ENCODE data around the gene ARMC7. TPM values are rescaled to one million over a fixed set of nuclear protein-coding genes. Genes with fewer than 3 reads are reported as not detected.
A peak's percentile ranks its signal among the peaks of the same experiment; 100 is the strongest.
"Not testable (repeated sequence)": the region's sequence is repeated elsewhere in the genome, so short reads cannot be mapped to it uniquely, and the experiment has no call there.

Gene ARMC7
- total and polyA plus RNA-seq, 9 donors: 2.4 to 7.9 (median 7.3) TPM

GRCh38 chr17:75135452-75135851 is 25.7 kb downstream of the ARMC7 start:
- 90% methylated on average over 2 of the region's 5 CpGs for WGBS (ENCODE audit: insufficient coverage)
- DNase-seq: no peak
- Histone ChIP-seq H3K27ac (ENCODE audit: low read length) (no peak overlapping the region), H3K4me3 (ENCODE audit: low read length) (no peak overlapping the region), H3K36me3 (ENCODE audit: control insufficient read depth, insufficient read depth, low read length) (peaks cover 16% of the 10 kb centered on the region), H3K27me3 (ENCODE audit: control insufficient read depth, insufficient read depth, low read length) (no peaks in the 10 kb centered on the region), H3K9me3 (replicated peaks; ENCODE audit: control insufficient read depth, low read depth, low read length) (no peaks in the 10 kb centered on the region), H3K4me1 (ENCODE audit: control insufficient read depth, insufficient read depth, low read length) (peaks cover 11% of the 10 kb centered on the region)

- Histone ChIP-seq H3K9me3 (replicated peaks; ENCODE audit: control insufficient read depth, low read depth, low read length) (no peaks in the 10 kb centered on the region), H3K27ac (ENCODE audit: low read length) (no peak overlapping the region), H3K4me1 (ENCODE audit: control insufficient read depth, insufficient read depth, low read length) (peaks cover 6% of the 10 kb centered on the region), H3K36me3 (ENCODE audit: control insufficient read depth, insufficient read depth, low read length) (peaks cover 20% of the 10 kb centered on the region), H3K4me3 (ENCODE audit: low read length) (no peak overlapping the region), H3K27me3 (ENCODE audit: control insufficient read depth, insufficient read depth, low read length) (no peaks in the 10 kb centered on the region)
- DNase-seq: no peak
- 84% methylated on average over 4 of the region's 8 CpGs for WGBS (ENCODE audit: insufficient coverage)
Observed at GRCh38 chr17:75135946-75136345, 26.2 kb downstream of the ARMC7 start.

- WGBS (ENCODE audit: insufficient coverage): 94% methylated on average over 6 of the region's 9 CpGs
- H3K4me1 ChIP-seq (ENCODE audit: control insufficient read depth, insufficient read depth, low read length); H3K4me3 ChIP-seq (ENCODE audit: low read length); H3K27me3 ChIP-seq (ENCODE audit: control insufficient read depth, insufficient read depth, low read length); H3K9me3 ChIP-seq (replicated peaks; ENCODE audit: control insufficient read depth, low read depth, low read length); DNase-seq; H3K27ac ChIP-seq (ENCODE audit: low read length): not testable (repeated sequence)
- H3K36me3 ChIP-seq (ENCODE audit: control insufficient read depth, insufficient read depth, low read length): peaks cover 30% of the 10 kb centered on the region
Observed at GRCh38 chr17:75137762-75138161, 28.0 kb downstream of the ARMC7 start.

DNA sequence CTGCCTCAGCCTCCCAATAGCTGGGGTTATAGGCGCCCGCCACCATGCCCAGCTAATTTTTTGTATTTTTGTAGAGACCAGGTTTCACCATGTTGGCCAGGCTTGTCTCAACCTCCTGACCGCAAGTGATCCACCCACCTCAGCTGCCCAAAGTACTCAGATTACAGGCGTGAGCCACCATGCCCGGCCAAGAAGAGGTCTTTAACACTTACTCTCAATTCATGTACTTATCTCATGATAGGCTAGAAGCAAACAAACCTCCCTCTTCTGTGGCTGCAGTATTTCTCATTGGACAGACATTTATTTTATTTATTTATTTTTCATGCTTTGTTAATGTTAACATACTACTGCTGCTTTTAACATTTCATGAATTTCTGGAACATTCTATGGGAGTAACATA is 28.8 kb downstream of the ARMC7 start:
- H3K27ac ChIP-seq (ENCODE audit: low read length): no peak overlapping the region
- peaks cover 37% of the 10 kb centered on the region for H3K36me3 ChIP-seq (ENCODE audit: control insufficient read depth, insufficient read depth, low read length)
- WGBS (ENCODE audit: insufficient coverage): 100% methylated on average over 2 of the region's 5 CpGs

GRCh38 chr17:75142236-75142971 is 32.6 kb downstream of the ARMC7 start:
- peaks cover 65% of the 10 kb centered on the region for H3K36me3 ChIP-seq (ENCODE audit: control insufficient read depth, insufficient read depth, low read length)

More for the DNA sequence above, 28.8 kb downstream of the ARMC7 start:
- DNase-seq: no peak
- Histone ChIP-seq H3K27me3 (ENCODE audit: control insufficient read depth, insufficient read depth, low read length) (no peaks in the 10 kb centered on the region), H3K4me1 (ENCODE audit: control insufficient read depth, insufficient read depth, low read length) (no peaks in the 10 kb centered on the region), H3K4me3 (ENCODE audit: low read length) (no peak overlapping the region), H3K9me3 (replicated peaks; ENCODE audit: control insufficient read depth, low read depth, low read length) (no peaks in the 10 kb centered on the region)

DNA sequence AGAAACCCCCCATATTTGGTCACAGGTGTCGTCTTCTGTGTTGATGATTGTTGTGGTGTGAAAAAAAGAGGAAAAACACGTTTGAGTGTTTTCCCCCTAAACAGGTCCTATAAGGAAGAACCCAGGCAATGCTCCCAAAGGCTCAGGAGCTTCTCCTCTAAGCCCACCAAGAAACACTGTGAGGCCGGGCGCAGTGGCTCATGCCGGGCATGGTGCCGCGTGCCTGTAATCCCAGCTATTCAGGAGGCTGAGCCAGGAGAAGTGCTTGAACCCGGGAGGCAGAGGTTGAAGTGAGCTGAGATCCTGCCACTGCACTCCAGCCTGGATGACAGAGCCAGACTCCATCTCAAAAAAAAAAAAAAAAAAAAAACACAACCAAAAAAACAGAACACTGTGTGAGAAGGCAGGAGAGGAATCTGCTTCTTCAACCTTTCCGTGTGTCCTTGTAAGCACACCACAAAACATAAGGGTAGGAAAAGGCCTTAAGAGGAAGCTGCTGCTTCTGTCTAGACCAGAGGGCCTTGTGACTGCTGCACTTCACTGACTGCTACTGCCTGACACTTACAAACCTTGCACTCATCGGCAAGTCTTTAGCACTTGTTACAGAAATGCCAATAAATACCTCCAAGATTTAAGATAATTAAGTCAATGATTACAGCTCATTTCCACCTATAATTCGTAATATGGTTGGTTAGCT is 35.2 kb downstream of the ARMC7 start:
- WGBS (ENCODE audit: insufficient coverage): 91% methylated on average over 6 of the region's 11 CpGs
- no peaks in the 10 kb centered on the region for H3K27me3 ChIP-seq (ENCODE audit: control insufficient read depth, insufficient read depth, low read length)
- no peak overlapping the region for H3K4me3 ChIP-seq (ENCODE audit: low read length)
- no peaks in the 10 kb centered on the region for H3K9me3 ChIP-seq (replicated peaks; ENCODE audit: control insufficient read depth, low read depth, low read length)
- no peaks in the 10 kb centered on the region for H3K4me1 ChIP-seq (ENCODE audit: control insufficient read depth, insufficient read depth, low read length)
- no peak overlapping the region for H3K27ac ChIP-seq (ENCODE audit: low read length)
- DNase-seq: peak; percentile 46
- H3K36me3 ChIP-seq (ENCODE audit: control insufficient read depth, insufficient read depth, low read length): peaks cover 72% of the 10 kb centered on the region

More at GRCh38 chr17:75142236-75142971, 32.6 kb downstream of the ARMC7 start:
- DNase-seq: no peak
- no peak overlapping the region for H3K27ac ChIP-seq (ENCODE audit: low read length)
- no peaks in the 10 kb centered on the region for H3K4me1 ChIP-seq (ENCODE audit: control insufficient read depth, insufficient read depth, low read length)
- H3K9me3 ChIP-seq (replicated peaks; ENCODE audit: control insufficient read depth, low read depth, low read length): no peaks in the 10 kb centered on the region
- WGBS (ENCODE audit: insufficient coverage): 91% methylated on average over 6 of the region's 13 CpGs
- no peak overlapping the region for H3K4me3 ChIP-seq (ENCODE audit: low read length)
- H3K27me3 ChIP-seq (ENCODE audit: control insufficient read depth, insufficient read depth, low read length): no peaks in the 10 kb centered on the region

DNA sequence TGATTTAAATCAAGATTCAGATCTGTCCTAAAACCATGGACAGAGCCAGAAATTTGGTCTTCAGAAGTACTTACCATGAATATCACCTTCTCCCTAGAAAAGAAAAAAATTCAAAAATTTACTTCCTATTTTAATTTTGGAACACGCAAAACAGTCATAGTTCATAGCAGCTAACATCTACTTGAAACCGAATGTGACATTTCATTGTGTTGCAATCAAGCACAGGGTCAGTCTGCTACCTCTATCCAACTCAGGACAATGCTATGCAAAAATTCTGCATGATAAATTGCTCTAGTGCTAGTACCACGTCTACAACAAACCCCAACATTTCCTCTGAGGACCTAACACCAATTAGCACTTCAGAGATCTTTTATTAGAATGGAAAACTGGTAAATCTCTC is 36.8 kb downstream of the ARMC7 start:
- no peak overlapping the region for H3K27ac ChIP-seq (ENCODE audit: low read length)
- WGBS (ENCODE audit: insufficient coverage): 100% methylated on average over 2 of the region's 3 CpGs
- DNase-seq: no peak
- H3K36me3 ChIP-seq (ENCODE audit: control insufficient read depth, insufficient read depth, low read length): peaks cover 64% of the 10 kb centered on the region
- no peaks in the 10 kb centered on the region for H3K9me3 ChIP-seq (replicated peaks; ENCODE audit: control insufficient read depth, low read depth, low read length)
- H3K4me1 ChIP-seq (ENCODE audit: control insufficient read depth, insufficient read depth, low read length): peaks cover 4% of the 10 kb centered on the region
- H3K27me3 ChIP-seq (ENCODE audit: control insufficient read depth, insufficient read depth, low read length): no peaks in the 10 kb centered on the region
- no peak overlapping the region for H3K4me3 ChIP-seq (ENCODE audit: low read length)

DNA sequence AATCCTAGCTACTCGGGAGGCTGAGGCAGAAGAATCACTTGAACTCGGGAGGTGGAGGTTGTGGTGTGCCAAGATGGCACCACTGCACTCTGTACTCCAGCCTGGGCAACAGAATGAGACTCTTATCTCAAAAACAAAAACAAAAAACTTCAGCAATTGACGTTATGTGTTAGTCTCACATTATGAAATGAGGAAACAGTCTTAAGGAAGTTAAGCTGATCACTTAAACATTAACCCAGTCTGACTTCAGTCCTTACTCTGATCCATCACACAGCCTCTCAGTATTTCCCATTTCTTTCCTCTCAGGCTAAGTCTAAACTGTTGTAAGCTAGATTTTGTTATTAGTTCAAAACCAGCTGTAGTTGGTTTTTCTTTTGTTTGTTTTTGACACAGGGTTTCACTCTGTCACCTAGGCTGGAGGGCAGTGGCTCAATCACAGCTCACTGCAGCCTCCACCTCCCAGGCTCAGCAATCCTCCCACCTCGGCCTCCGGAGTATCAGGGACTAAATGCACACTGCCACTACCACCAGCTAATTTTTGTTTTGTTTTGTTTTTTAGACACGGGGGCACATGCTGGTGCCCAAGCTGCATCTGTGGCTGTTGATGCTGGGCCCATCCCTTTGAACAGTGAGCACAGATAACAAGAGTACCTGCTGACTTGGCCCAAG is 38.2 kb downstream of the ARMC7 start:
- WGBS (ENCODE audit: insufficient coverage): 92% methylated on average over 1 of the region's 6 CpGs
- Histone ChIP-seq H3K27ac (ENCODE audit: low read length) (no peak overlapping the region), H3K4me1 (ENCODE audit: control insufficient read depth, insufficient read depth, low read length) (peaks cover 11% of the 10 kb centered on the region), H3K36me3 (ENCODE audit: control insufficient read depth, insufficient read depth, low read length) (peaks cover 55% of the 10 kb centered on the region), H3K9me3 (replicated peaks; ENCODE audit: control insufficient read depth, low read depth, low read length) (no peaks in the 10 kb centered on the region), H3K4me3 (ENCODE audit: low read length) (no peak overlapping the region), H3K27me3 (ENCODE audit: control insufficient read depth, insufficient read depth, low read length) (no peaks in the 10 kb centered on the region)
- DNase-seq: no peak

GRCh38 chr17:75151930-75152329 is 42.2 kb downstream of the ARMC7 start:
- Histone ChIP-seq H3K27me3 (ENCODE audit: control insufficient read depth, insufficient read depth, low read length) (no peaks in the 10 kb centered on the region), H3K9me3 (replicated peaks; ENCODE audit: control insufficient read depth, low read depth, low read length) (no peaks in the 10 kb centered on the region), H3K36me3 (ENCODE audit: control insufficient read depth, insufficient read depth, low read length) (peaks cover 17% of the 10 kb centered on the region), H3K27ac (ENCODE audit: low read length) (peak overlapping the region; percentile 67), H3K4me3 (ENCODE audit: low read length) (peak overlapping the region; percentile 94), H3K4me1 (ENCODE audit: control insufficient read depth, insufficient read depth, low read length) (peaks cover 26% of the 10 kb centered on the region)
- DNase-seq: no peak
- no CpG with 5 or more reads among the region's 6 CpGs for WGBS (ENCODE audit: insufficient coverage)

GRCh38 chr17:75152523-75152921 is 42.8 kb downstream of the ARMC7 start:
- Histone ChIP-seq H3K27me3 (ENCODE audit: control insufficient read depth, insufficient read depth, low read length) (no peaks in the 10 kb centered on the region), H3K27ac (ENCODE audit: low read length) (peak overlapping the region; percentile 67), H3K9me3 (replicated peaks; ENCODE audit: control insufficient read depth, low read depth, low read length) (no peaks in the 10 kb centered on the region), H3K4me1 (ENCODE audit: control insufficient read depth, insufficient read depth, low read length) (peaks cover 26% of the 10 kb centered on the region), H3K4me3 (ENCODE audit: low read length) (peak overlapping the region; percentile 94), H3K36me3 (ENCODE audit: control insufficient read depth, insufficient read depth, low read length) (peaks cover 12% of the 10 kb centered on the region)
- 42% methylated on average over 4 of the region's 6 CpGs for WGBS (ENCODE audit: insufficient coverage)
- DNase-seq: no peak

Data from muscle of leg (tissue), 11 donors.